DOHH2 (cell line): ENCODE measurements around the gene CDKN1A.

ENCODE experiments used
- H3F3A ChIP-seq: fragments of 200-600 bp; sonication (generic), shearing (Covaris generic); 2 replicates; pipeline ENCODE4 v1.6.0; 2016; ENCODE audit warnings: antibody characterized with exemption, mild to moderate bottlenecking; ENCODE audit not compliant: control insufficient read depth, insufficient read depth
- H3K27ac ChIP-seq: fragments of 200-600 bp; sonication (generic); 2 replicates; pipeline ENCODE4 v1.5.1; 2014; ENCODE audit warnings: low read depth, mild to moderate bottlenecking, low read length, moderate library complexity
- H3K27me3 ChIP-seq: fragments of 200-600 bp; sonication (generic); 2 replicates; pipeline ENCODE4 v1.6.1; 2014; ENCODE audit warnings: mild to moderate bottlenecking, low read length, mixed read lengths; ENCODE audit not compliant: control insufficient read depth
- H3K36me3 ChIP-seq: fragments of 200-600 bp; sonication (generic); 2 replicates; pipeline ENCODE4 v1.6.1; 2014; ENCODE audit warnings: mild to moderate bottlenecking, low read length, moderate library complexity, mixed read lengths; ENCODE audit not compliant: control insufficient read depth
- H3K4me1 ChIP-seq: fragments of 200-600 bp; sonication (generic); 2 replicates; pipeline ENCODE4 v1.6.1; 2014; ENCODE audit warnings: mild to moderate bottlenecking, low read length, mixed read lengths; ENCODE audit not compliant: control insufficient read depth
- H3K4me2 ChIP-seq: fragments of 200-600 bp; sonication (generic); 2 replicates; pipeline ENCODE4 v1.6.0; 2014; ENCODE audit warnings: mild to moderate bottlenecking, low read length, moderate library complexity
- H3K4me3 ChIP-seq: fragments of 200-600 bp; sonication (generic); 2 replicates; pipeline ENCODE4 v1.5.1; 2014; ENCODE audit warnings: mild to moderate bottlenecking, low read length, mixed read lengths
- H3K79me2 ChIP-seq: fragments of 200-600 bp; sonication (generic); 2 replicates; pipeline ENCODE4 v1.6.1; 2014; ENCODE audit warnings: mild to moderate bottlenecking, low read length, mixed read lengths; ENCODE audit not compliant: control insufficient read depth
- H3K9me2 ChIP-seq: fragments of 200-600 bp; sonication (generic); replicated peaks from 2 replicates; pipeline ENCODE4 v1.6.1; 2014; ENCODE audit warnings: mild to moderate bottlenecking, low read length, mixed read lengths; ENCODE audit not compliant: control insufficient read depth
- H3K9me3 ChIP-seq: fragments of 200-600 bp; sonication (generic); 2 replicates; pipeline ENCODE4 v1.6.1; 2014; ENCODE audit warnings: antibody characterized with exemption, low read length, mixed read lengths; ENCODE audit not compliant: control insufficient read depth, insufficient read depth
- H4K20me1 ChIP-seq: fragments of 200-600 bp; sonication (generic); 2 replicates; pipeline ENCODE4 v1.6.0; 2014; ENCODE audit warnings: low read depth, mild to moderate bottlenecking, antibody characterized with exemption, low read length, moderate library complexity; ENCODE audit not compliant: control insufficient read depth, insufficient read depth
- EZH2phosphoT487 ChIP-seq: fragments of 200-600 bp; sonication (generic); IDR thresholded peaks from 2 replicates; pipeline ENCODE4 v1.6.1; 2017; ENCODE audit warnings: borderline replicate concordance, mild to moderate bottlenecking, antibody characterized with exemption, low read length, moderate library complexity, mixed read lengths
- TF ChIP-seq, protein P1 (sequence below): fragments of 200-600 bp; sonication (generic); IDR thresholded peaks from one replicate; pipeline ENCODE4 v1.5.1; 2014; ENCODE audit warnings: antibody characterized with exemption, mild to moderate bottlenecking, low read depth, low read length; ENCODE audit not compliant: poor library complexity, severe bottlenecking

The CDKN1A gene

DNA sequence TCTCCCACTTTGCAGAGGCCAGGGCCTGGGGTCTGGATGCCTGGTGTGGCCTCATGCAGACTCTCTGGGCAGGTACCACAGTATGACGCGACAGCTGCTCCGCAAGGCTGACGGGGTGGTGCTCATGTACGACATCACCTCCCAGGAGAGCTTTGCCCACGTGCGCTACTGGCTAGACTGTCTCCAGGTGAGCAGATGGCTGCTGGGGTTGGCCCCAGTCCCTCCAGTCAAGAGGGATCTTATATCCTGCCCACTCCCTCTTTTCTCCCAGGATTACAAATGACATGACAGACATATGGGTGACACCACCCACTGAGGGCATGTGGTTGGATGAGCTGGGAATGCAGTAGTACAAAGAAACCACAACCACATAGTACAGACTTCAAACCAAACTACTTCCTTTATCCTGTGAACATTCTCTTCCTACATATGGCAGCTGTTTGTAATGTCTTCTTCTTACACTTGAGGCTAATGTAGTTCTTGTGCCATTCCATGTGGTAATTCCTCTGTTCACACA, 49.0 kb downstream of the CDKN1A start:
- H3K4me2 ChIP-seq: no peak overlapping the region
- TF ChIP-seq, protein P1, sequence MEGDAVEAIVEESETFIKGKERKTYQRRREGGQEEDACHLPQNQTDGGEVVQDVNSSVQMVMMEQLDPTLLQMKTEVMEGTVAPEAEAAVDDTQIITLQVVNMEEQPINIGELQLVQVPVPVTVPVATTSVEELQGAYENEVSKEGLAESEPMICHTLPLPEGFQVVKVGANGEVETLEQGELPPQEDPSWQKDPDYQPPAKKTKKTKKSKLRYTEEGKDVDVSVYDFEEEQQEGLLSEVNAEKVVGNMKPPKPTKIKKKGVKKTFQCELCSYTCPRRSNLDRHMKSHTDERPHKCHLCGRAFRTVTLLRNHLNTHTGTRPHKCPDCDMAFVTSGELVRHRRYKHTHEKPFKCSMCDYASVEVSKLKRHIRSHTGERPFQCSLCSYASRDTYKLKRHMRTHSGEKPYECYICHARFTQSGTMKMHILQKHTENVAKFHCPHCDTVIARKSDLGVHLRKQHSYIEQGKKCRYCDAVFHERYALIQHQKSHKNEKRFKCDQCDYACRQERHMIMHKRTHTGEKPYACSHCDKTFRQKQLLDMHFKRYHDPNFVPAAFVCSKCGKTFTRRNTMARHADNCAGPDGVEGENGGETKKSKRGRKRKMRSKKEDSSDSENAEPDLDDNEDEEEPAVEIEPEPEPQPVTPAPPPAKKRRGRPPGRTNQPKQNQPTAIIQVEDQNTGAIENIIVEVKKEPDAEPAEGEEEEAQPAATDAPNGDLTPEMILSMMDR: no peak
- TF ChIP-seq EZH2phosphoT487: no peak
- H3K4me1 ChIP-seq: peaks cover 8% of the 10 kb centered on the region; the same call in 1 of the 2 replicates
- peaks cover 5% of the 10 kb centered on the region; the same call in 1 of the 2 replicates for H3K27me3 ChIP-seq
- H3K4me3 ChIP-seq: no peak overlapping the region
- H3K27ac ChIP-seq: no peak overlapping the region
- no peaks in the 10 kb centered on the region for H4K20me1 ChIP-seq
- no peaks in the 10 kb centered on the region for H3K9me2 ChIP-seq
- no peaks in the 10 kb centered on the region for H3F3A ChIP-seq
- no peaks in the 10 kb centered on the region for H3K79me2 ChIP-seq
- no peaks in the 10 kb centered on the region for H3K36me3 ChIP-seq
- H3K9me3 ChIP-seq: no peaks in the 10 kb centered on the region

DNA sequence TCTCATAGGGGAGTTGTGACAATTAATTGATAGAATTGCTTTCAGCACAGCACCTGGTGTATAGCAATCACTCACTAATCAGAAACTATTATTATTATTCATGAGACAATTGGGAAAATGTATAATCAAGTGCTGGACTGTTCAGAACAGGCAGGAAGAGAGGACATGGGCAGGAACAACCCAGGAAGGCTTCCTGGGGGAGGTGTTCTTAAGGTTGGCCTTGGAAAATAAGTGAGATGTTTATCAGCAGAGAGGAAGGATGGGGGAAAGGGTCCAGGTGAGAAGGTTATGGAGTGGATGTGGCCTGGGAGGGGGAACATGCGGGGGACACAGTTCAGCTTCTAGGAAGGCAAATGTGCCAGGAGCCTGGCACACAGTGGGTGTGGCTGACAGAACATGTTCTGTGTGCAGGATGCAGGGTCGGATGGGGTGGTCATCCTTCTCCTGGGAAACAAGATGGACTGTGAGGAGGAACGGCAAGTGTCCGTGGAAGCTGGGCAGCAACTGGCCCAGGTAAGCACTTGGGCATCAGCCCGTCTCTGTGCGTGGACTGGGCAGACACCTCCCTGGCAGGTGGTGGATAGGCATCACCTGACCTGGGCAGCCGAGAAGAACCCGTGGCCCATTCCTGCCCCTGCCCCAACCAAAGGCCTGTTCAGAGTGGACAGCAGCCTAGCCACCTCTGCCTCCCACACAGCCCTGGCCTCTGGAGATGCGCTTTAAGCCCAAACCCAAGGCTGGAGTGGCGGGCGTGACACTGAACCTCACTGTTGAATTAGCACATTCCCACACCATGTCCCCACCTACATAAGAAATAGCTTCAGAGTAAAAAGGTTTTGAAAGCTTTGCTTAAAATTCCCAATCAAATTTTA, 50.0 kb downstream of the CDKN1A start:
- H3K79me2 ChIP-seq: no peaks in the 10 kb centered on the region
- no peaks in the 10 kb centered on the region for H3K9me3 ChIP-seq
- H3K9me2 ChIP-seq: no peaks in the 10 kb centered on the region
- H3F3A ChIP-seq: no peaks in the 10 kb centered on the region
- H3K27me3 ChIP-seq: peaks cover 13% of the 10 kb centered on the region
- H4K20me1 ChIP-seq: no peaks in the 10 kb centered on the region
- H3K27ac ChIP-seq: no peak overlapping the region
- H3K4me2 ChIP-seq: no peak overlapping the region
- peaks cover 8% of the 10 kb centered on the region; the same call in 1 of the 2 replicates for H3K4me1 ChIP-seq
- H3K36me3 ChIP-seq: no peaks in the 10 kb centered on the region
- TF ChIP-seq EZH2phosphoT487: no peak
- TF ChIP-seq, protein P1: no peak
- no peak overlapping the region for H3K4me3 ChIP-seq

DNA sequence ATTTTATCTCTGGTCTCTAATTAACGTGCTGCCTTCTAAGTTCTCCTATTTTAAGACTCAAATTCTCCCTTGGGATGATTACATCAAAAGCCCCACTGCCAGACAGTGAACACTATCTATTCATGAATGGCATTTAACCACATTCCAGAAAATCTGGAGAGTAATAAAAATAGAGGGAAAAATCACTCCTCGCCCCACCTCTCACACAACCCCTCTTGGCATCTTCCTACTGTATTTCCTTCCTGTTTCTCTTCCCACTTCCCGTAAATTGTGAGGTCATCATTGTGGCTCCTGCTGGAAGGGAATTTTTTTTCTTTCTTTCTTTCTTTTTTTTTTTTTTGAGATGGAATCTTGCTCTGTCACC, 50.6 kb downstream of the CDKN1A start:
- peaks cover 15% of the 10 kb centered on the region for H3K27me3 ChIP-seq
- H3K4me1 ChIP-seq: peaks cover 8% of the 10 kb centered on the region; the same call in 1 of the 2 replicates
- H3K27ac ChIP-seq: no peak overlapping the region
- H3K4me3 ChIP-seq: no peak overlapping the region
- no peak overlapping the region for H3K4me2 ChIP-seq
- no peak for TF ChIP-seq EZH2phosphoT487
- TF ChIP-seq, protein P1: no peak
- H3F3A ChIP-seq: no peaks in the 10 kb centered on the region
- no peaks in the 10 kb centered on the region for H3K79me2 ChIP-seq
- no peaks in the 10 kb centered on the region for H4K20me1 ChIP-seq
- H3K9me2 ChIP-seq: no peaks in the 10 kb centered on the region
- H3K9me3 ChIP-seq: no peaks in the 10 kb centered on the region
- no peaks in the 10 kb centered on the region for H3K36me3 ChIP-seq
